Mesothelial cell of epicardium (in vitro differentiated cells): ENCODE data around the gene TRIAP1. TPM values are rescaled to one million over a fixed set of nuclear protein-coding genes. Genes with fewer than 3 reads are reported as not detected.

Experiments
- DNase-seq, 2 experiments: peaks; one replicate each; pipeline ENCODE4 v3.0.0; 2021; ENCODE audit warnings: low spot score in 2 of 2; ENCODE audit not compliant: unreplicated experiment in 2 of 2
- H3K27ac Mint-ChIP-seq: 2 replicates; pipeline ENCODE4 v1.8.0; 2021; ENCODE audit warnings: mixed read lengths
- H3K27me3 Mint-ChIP-seq: 2 replicates; pipeline ENCODE4 v1.8.0; 2021; ENCODE audit warnings: low read depth, mixed read lengths
- H3K36me3 Mint-ChIP-seq: 2 replicates; pipeline ENCODE4 v1.8.0; 2021; ENCODE audit warnings: mixed read lengths
- H3K4me1 Mint-ChIP-seq: 2 replicates; pipeline ENCODE4 v1.8.0; 2021; ENCODE audit warnings: mixed read lengths
- H3K4me3 Mint-ChIP-seq: 2 replicates; pipeline ENCODE4 v1.8.0; 2021; ENCODE audit warnings: mild to moderate bottlenecking, moderate library complexity, mixed read lengths
- H3K9me3 Mint-ChIP-seq: 2 replicates; pipeline ENCODE4 v1.8.0; 2021; ENCODE audit warnings: mixed read lengths
- total RNA-seq: library from RNA; stranded (reverse); gene quantifications from 3 replicates; pipeline ENCODE4 v1.2.1, GENCODE V29; 2021
- TF ChIP-seq, protein P1 (sequence below): fragments of 200-600 bp; sonication (generic); IDR thresholded peaks from one replicate; pipeline ENCODE4 v1.5.0; 2021; ENCODE audit warnings: antibody characterized with exemption; ENCODE audit not compliant: unreplicated experiment

Gene TRIAP1
- total RNA-seq, 1 donor from 2014 or later: 25.3 TPM

DNA sequence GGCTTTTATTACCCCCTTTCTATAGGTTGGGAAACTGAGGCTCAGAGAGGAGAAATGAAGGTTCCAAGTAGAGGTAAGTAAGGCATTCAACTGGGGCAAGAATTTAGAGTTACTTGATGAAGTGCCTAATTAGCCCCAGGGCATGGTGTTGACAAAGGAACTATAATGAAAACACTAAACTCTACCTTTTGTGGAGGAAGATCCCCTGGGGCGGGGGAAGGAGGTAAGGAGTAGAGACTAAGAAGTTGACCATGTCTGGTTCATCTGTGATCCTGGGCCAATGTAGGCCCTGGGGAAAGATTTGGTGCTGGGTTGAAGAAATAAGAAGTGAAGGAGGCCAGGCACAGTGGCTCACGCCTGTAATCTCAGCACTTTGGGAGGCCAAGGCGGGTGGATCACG lies 24.5 kb downstream of the TRIAP1 start:
- H3K4me3 Mint-ChIP-seq: no peak overlapping the region
- TF ChIP-seq, protein P1, sequence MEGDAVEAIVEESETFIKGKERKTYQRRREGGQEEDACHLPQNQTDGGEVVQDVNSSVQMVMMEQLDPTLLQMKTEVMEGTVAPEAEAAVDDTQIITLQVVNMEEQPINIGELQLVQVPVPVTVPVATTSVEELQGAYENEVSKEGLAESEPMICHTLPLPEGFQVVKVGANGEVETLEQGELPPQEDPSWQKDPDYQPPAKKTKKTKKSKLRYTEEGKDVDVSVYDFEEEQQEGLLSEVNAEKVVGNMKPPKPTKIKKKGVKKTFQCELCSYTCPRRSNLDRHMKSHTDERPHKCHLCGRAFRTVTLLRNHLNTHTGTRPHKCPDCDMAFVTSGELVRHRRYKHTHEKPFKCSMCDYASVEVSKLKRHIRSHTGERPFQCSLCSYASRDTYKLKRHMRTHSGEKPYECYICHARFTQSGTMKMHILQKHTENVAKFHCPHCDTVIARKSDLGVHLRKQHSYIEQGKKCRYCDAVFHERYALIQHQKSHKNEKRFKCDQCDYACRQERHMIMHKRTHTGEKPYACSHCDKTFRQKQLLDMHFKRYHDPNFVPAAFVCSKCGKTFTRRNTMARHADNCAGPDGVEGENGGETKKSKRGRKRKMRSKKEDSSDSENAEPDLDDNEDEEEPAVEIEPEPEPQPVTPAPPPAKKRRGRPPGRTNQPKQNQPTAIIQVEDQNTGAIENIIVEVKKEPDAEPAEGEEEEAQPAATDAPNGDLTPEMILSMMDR: no peak
- no peak for DNase-seq

DNA sequence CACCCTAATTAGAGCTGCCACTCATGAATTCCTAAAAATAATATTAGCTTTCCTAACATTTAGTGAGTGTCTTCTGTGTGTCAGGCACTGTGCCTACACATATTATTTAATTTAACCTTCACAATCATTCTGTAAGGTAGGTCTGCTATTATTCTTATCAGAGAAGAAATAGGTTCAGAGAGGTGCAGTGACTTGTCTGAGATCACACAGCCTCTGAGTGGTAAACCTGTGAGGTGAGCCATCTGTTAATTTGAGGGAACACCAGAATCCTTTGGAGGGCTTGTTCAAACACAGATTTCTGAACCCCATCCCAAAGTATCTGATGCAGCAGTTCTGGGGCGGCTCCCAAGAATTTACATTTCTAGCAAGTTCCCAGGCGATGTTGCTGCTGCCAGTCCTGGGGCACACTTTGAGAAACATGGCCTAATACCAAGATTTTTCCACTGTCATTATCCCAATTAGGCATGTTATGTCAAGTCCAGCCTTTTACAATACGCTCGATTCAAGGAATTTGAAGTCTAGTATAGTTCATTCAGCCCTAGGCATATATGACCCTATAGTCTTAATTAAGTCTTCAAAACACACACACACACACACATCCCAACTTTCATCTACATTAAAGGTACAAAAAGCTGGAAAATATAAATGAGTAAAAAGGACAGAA lies 28.1 kb downstream of the TRIAP1 start:
- TF ChIP-seq, protein P1: no peak
- H3K4me1 Mint-ChIP-seq: peaks cover 11% of the 10 kb centered on the region
- no peaks in the 10 kb centered on the region for H3K36me3 Mint-ChIP-seq
- no peaks in the 10 kb centered on the region for H3K9me3 Mint-ChIP-seq
- no peak for DNase-seq
- H3K27ac Mint-ChIP-seq: no peak overlapping the region
- no peak overlapping the region for H3K4me3 Mint-ChIP-seq
- no peaks in the 10 kb centered on the region for H3K27me3 Mint-ChIP-seq

More for the DNA sequence above, 24.5 kb downstream of the TRIAP1 start:
- H3K9me3 Mint-ChIP-seq: no peaks in the 10 kb centered on the region
- no peaks in the 10 kb centered on the region for H3K4me1 Mint-ChIP-seq
- H3K27ac Mint-ChIP-seq: no peak overlapping the region
- H3K36me3 Mint-ChIP-seq: no peaks in the 10 kb centered on the region
- H3K27me3 Mint-ChIP-seq: no peaks in the 10 kb centered on the region

DNA sequence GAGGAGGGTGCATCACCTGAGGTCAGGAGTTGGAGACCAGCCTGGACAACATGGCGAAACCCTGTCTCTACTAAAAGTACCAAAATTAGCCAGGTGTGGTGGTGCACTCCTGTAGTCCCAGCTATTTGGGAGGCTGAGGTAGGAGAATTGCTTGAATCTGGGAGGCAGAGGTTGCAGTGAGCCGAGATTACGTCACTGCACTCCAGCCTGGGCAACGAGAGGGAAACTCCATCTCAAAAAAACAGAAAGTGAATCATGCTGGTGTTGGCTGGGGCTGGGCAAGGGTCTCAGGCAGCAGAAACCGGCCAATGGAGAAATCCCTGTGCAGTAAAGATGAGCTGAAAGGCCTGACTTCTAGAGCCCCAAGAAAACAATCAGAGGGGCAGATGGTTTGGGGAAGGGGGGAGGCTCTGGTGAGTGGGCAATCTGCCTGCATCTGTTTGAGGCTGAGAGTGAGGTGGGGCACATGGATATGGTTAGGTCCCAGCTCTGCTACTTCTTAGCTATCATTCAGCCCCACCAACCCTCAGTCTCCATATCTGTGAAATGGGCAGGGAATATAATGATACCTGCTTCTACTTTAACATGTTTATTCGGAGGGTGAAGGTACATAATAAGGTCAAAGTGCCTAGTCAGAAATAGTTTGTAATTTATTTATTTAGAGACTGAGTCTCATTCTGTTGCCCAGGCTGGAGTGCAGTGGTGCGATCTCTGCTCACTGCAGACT lies 29.5 kb downstream of the TRIAP1 start:
- no peaks in the 10 kb centered on the region for H3K36me3 Mint-ChIP-seq

DNA sequence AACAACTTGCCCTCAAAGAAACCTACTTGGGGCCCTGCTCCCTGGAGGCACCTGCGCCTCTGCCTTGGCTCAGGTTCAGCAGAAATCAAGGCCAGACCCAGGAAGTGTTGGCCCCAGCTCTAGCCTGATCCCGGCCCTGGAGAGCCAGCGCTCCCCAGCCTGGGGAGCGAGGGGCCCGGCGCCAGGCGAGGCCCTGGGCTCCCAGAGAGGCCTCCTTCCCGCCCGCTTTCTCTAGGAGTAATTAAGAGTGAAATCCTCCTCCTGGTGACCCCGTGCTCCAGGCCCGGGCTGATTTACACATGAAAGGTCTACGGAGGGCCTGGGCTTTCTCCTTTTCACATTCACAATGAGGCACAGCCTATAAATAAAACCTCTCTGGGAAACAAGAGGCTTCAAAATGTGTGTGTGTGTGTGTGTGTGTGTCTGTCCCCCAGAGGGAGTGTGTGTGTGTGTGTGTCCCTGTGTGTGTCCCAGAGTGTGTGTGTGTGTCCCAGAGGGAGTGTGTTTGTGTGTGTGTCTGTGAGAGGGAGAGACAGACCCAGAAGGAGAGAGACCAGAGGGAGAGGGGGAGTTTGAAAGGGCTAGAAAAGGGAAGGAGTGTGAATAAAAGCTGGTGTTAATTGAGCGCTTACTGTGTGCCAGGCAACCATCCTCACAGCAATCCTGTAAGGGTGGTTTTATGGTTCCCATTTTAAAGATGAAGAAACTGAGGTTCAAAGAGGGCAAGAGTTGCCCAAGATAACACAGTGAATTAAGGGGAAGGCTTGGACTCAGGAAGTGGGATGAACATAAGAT lies 32.1 kb downstream of the TRIAP1 start:
- no peaks in the 10 kb centered on the region for H3K27me3 Mint-ChIP-seq
- H3K9me3 Mint-ChIP-seq: no peaks in the 10 kb centered on the region
- TF ChIP-seq, protein P1: no peak
- H3K36me3 Mint-ChIP-seq: no peaks in the 10 kb centered on the region
- no peak for DNase-seq
- H3K4me1 Mint-ChIP-seq: peaks cover 12% of the 10 kb centered on the region
- peak overlapping the region; percentile 87 for H3K27ac Mint-ChIP-seq
- H3K4me3 Mint-ChIP-seq: no peak overlapping the region

More for the DNA sequence above, 29.5 kb downstream of the TRIAP1 start:
- no peak for DNase-seq
- no peak overlapping the region for H3K4me3 Mint-ChIP-seq
- TF ChIP-seq, protein P1: no peak
- H3K4me1 Mint-ChIP-seq: peaks cover 12% of the 10 kb centered on the region
- H3K27me3 Mint-ChIP-seq: no peaks in the 10 kb centered on the region
- no peaks in the 10 kb centered on the region for H3K9me3 Mint-ChIP-seq
- H3K27ac Mint-ChIP-seq: no peak overlapping the region

DNA sequence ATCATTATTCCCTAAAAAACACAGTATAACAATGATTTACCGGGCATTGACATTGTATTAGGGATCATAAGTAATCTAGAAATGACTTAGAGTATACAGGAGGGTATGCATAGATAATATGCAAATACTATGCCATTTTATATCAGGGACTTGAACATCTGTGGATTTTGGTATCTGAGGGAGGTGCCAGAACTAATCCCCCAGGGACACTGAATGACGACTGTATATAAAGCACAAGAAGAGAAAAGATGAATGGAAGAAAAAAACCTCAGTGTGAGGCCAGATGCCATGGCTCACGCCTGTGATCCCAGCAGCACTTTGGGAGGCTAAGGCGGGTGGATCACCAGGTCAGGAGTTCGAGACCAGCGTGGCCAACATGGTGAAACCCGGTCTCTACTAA lies 33.8 kb downstream of the TRIAP1 start:
- no peak overlapping the region for H3K4me3 Mint-ChIP-seq
- TF ChIP-seq, protein P1: no peak
- DNase-seq: no peak
- no peaks in the 10 kb centered on the region for H3K36me3 Mint-ChIP-seq
- H3K27me3 Mint-ChIP-seq: no peaks in the 10 kb centered on the region
- no peaks in the 10 kb centered on the region for H3K9me3 Mint-ChIP-seq
- H3K27ac Mint-ChIP-seq: peak overlapping the region; percentile 68
- H3K4me1 Mint-ChIP-seq: peaks cover 12% of the 10 kb centered on the region
